Muscle layer of duodenum (tissue), 2 donors: ENCODE measurements around the gene IGSF9.

ENCODE experiments used
- H3K27ac ChIP-seq: one replicate; pipeline ENCODE4 v1.7.0; 2013; ENCODE audit warnings: mild to moderate bottlenecking, low read length
- H3K27me3 ChIP-seq: one replicate; pipeline ENCODE4 v1.7.0; 2013; ENCODE audit warnings: low read depth, mild to moderate bottlenecking, control low read depth, low read length
- H3K36me3 ChIP-seq, 2 donors: one replicate each; pipeline ENCODE4 v1.7.0; 2013; ENCODE audit warnings: low read length in 2 of 2, control low read depth in 1 of 2, mild to moderate bottlenecking in 1 of 2; ENCODE audit not compliant: insufficient read depth in 2 of 2, control insufficient read depth in 1 of 2
- H3K4me1 ChIP-seq, 2 donors: one replicate each; pipeline ENCODE4 v1.7.0; 2013; ENCODE audit warnings: low read length in 2 of 2, mild to moderate bottlenecking in 2 of 2, control low read depth in 1 of 2, moderate library complexity in 1 of 2; ENCODE audit not compliant: insufficient read depth in 2 of 2, control insufficient read depth in 1 of 2
- H3K4me3 ChIP-seq, 2 donors: one replicate each; pipeline ENCODE4 v1.7.0; 2013; ENCODE audit warnings: low read length in 2 of 2, low read depth in 1 of 2, mild to moderate bottlenecking in 1 of 2
- H3K9me3 ChIP-seq, 2 donors: one replicate each; pipeline ENCODE4 v1.7.0; 2013; ENCODE audit warnings: low read length in 2 of 2, control low read depth in 1 of 2, mild to moderate bottlenecking in 1 of 2; ENCODE audit not compliant: control insufficient read depth in 1 of 2
- donor health status: healthy.

Gene IGSF9

DNA sequence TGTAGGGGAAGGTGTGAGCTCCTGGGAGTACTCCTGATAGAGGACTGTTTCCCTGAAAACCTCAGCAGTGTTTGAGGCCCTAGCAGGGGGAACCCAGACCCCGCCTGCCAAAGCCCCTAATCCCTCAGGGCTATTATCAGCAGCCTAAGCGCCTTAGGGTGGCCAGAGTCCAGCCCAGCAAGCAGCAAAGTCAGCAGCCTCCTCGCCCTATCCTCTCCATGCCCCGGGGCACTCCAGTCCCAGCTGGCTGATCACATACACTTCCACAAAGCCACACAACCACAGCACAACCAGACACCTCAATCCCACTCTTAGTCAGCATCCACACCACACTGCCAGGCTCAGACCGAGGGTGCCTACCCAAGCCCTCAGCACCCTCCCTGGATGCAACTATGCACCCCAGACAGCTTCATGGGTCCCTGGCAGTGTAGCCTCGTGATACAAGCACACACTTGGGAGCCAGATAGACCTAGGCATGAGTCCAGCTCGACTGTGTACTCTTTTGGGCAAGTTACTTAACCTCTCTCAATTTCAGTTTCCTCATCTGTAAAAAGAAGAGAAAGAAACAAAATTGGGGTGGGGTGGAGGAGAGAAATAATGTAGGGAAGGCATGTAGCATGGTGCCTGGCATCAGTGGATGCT is 7.1 kb downstream of the IGSF9 start:
- no peak overlapping the region for H3K27ac ChIP-seq
- H3K36me3 ChIP-seq: no peaks in the 10 kb centered on the region
- peaks cover 3 to 7% of the 10 kb centered on the region in 2 donors for H3K4me1 ChIP-seq
- H3K27me3 ChIP-seq: no peaks in the 10 kb centered on the region
- no peaks in the 10 kb centered on the region for H3K9me3 ChIP-seq
- H3K4me3 ChIP-seq: no peak overlapping the region

DNA sequence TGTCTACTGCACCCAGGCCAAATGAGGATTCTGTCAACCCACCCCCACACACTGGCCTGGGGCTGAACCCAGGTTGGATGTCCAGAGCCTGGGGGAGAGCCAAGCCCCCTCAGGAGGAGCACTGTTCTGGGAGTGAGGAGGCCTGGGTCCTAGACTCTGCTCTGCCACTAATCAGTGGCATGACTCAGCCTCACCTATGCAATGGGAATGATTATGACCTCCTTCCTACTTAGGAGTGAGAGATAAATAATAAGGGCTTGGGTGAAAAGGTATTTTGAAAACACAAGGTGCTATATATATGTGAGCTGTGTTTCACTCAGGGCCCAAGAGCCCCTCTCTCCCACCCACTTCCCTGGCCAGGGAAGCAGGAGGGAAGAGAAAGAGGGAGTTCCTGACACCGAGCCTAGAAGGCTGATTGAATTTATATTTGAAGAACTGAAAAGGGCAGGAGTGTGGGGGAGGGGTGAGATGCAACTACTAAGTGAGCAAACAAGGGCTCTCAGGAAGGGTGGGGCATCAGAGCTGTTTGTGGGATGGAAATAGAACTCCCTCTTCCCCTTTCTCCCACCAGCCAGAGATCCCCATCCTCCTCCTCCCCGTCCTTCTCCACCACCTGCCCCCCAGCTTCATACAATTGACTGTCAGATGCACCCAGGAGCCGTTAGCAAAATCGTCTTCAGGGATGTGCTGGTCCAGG is 8.2 kb downstream of the IGSF9 start:
- no peak overlapping the region for H3K27ac ChIP-seq
- H3K9me3 ChIP-seq: no peaks in the 10 kb centered on the region
- H3K36me3 ChIP-seq: no peaks in the 10 kb centered on the region
- no peaks in the 10 kb centered on the region for H3K27me3 ChIP-seq
- H3K4me3 ChIP-seq: no peak overlapping the region
- peaks cover 3 to 7% of the 10 kb centered on the region in 2 donors for H3K4me1 ChIP-seq

DNA sequence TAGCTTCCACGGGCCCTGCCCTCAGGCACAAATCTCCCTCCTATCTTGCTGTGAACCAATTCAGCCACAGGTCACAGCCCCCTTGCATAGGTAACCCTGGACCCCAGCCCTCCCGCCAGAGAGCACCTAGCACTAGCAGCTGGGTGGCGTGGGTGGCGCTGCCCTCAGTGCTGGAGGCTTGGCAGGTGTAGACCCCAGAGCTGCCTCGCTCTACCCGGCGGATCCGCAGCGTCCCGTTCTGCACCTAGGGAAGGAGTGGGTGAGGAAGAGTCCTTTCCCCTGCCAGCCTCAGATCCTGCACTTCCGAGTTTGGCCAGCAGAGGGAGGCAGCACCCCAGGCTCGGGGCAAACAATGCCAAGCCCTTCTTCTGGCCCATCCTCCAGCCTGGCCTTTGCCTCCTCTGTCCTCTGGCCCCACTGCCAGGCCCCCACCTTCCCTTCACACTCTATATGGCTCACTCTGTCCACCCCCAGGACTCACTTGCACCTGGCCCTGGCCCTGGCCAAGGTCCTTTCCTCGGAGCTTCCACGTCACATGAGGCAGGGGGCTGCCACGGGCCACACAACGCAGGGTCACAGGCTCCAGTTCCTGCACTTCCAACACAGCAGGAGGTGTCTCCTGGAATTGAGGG is 9.0 kb downstream of the IGSF9 start:
- no peaks in the 10 kb centered on the region for H3K36me3 ChIP-seq
- peaks cover 3 to 7% of the 10 kb centered on the region in 2 donors for H3K4me1 ChIP-seq
- H3K27ac ChIP-seq: no peak overlapping the region
- H3K27me3 ChIP-seq: no peaks in the 10 kb centered on the region
- H3K9me3 ChIP-seq: no peaks in the 10 kb centered on the region
- H3K4me3 ChIP-seq: no peak overlapping the region

GRCh38 chr1:159935719-159936272 is 9.6 kb downstream of the IGSF9 start:
- no peak overlapping the region for H3K27ac ChIP-seq
- H3K36me3 ChIP-seq: no peaks in the 10 kb centered on the region
- H3K4me1 ChIP-seq: peaks cover 3 to 7% of the 10 kb centered on the region in 2 donors
- H3K4me3 ChIP-seq: no peak overlapping the region
- H3K9me3 ChIP-seq: no peaks in the 10 kb centered on the region
- no peaks in the 10 kb centered on the region for H3K27me3 ChIP-seq

GRCh38 chr1:159935305-159935704 is 10.1 kb downstream of the IGSF9 start:
- Histone ChIP-seq H3K36me3 (no peaks in the 10 kb centered on the region), H3K4me3 (no peak overlapping the region), H3K4me1 (peaks cover 3 to 7% of the 10 kb centered on the region in 2 donors), H3K27ac (no peak overlapping the region), H3K9me3 (no peaks in the 10 kb centered on the region), H3K27me3 (no peaks in the 10 kb centered on the region)

GRCh38 chr1:159934136-159935039 is 11.0 kb downstream of the IGSF9 start:
- no peak overlapping the region for H3K27ac ChIP-seq
- no peaks in the 10 kb centered on the region for H3K36me3 ChIP-seq
- no peak overlapping the region for H3K4me3 ChIP-seq
- H3K4me1 ChIP-seq: peaks cover 3 to 7% of the 10 kb centered on the region in 2 donors
- no peaks in the 10 kb centered on the region for H3K9me3 ChIP-seq
- H3K27me3 ChIP-seq: no peaks in the 10 kb centered on the region

- no peaks in the 10 kb centered on the region for H3K36me3 ChIP-seq
These were observed 12.1 kb downstream of the IGSF9 start for GRCh38 chr1:159933347-159933746.

GRCh38 chr1:159932296-159933285 is 12.8 kb downstream of the IGSF9 start:
- Histone ChIP-seq H3K36me3 (no peaks in the 10 kb centered on the region), H3K4me3 (no peak overlapping the region), H3K27ac (no peak overlapping the region), H3K27me3 (no peaks in the 10 kb centered on the region), H3K9me3 (no peaks in the 10 kb centered on the region), H3K4me1 (peaks cover 3 to 7% of the 10 kb centered on the region in 2 donors)

More at GRCh38 chr1:159933347-159933746, 12.1 kb downstream of the IGSF9 start:
- Histone ChIP-seq H3K27ac (no peak overlapping the region), H3K4me1 (peaks cover 3 to 7% of the 10 kb centered on the region in 2 donors), H3K4me3 (no peak overlapping the region), H3K27me3 (no peaks in the 10 kb centered on the region), H3K9me3 (no peaks in the 10 kb centered on the region)

- Histone ChIP-seq H3K9me3 (no peaks in the 10 kb centered on the region), H3K4me3 (no peak overlapping the region), H3K4me1 (peaks cover 0 to 10% of the 10 kb centered on the region in 2 donors), H3K36me3 (no peaks in the 10 kb centered on the region), H3K27me3 (no peaks in the 10 kb centered on the region), H3K27ac (no peak overlapping the region)
These were observed 13.6 kb downstream of the IGSF9 start for GRCh38 chr1:159931795-159932173.
